HepG2 (cell line): Measurements from ENCODE around the gene RABEP2. TPM values are rescaled to one million over a fixed set of nuclear protein-coding genes. Genes with fewer than 3 reads are reported as not detected.
A peak's percentile ranks its signal among the peaks of the same experiment; 100 is the strongest.

Source experiments
- GPN1 ChIP-seq: sonication (generic); formaldehyde crosslinking; IDR thresholded peaks from 2 replicates; pipeline ENCODE4 v1.5.1; 2020; ENCODE audit warnings: missing genetic modification reagents, borderline replicate concordance
- MED8 ChIP-seq: sonication (generic); formaldehyde crosslinking; IDR thresholded peaks from 2 replicates; pipeline ENCODE4 v1.8.1; 2023; ENCODE audit warnings: mild to moderate bottlenecking, missing genetic modification reagents; ENCODE audit not compliant: insufficient replicate concordance
- MYC ChIP-seq: sonication (generic); formaldehyde crosslinking; IDR thresholded peaks from 2 replicates; pipeline ENCODE4 v1.9.0; 2021; ENCODE audit warnings: missing genetic modification reagents, borderline replicate concordance
- NFAT5 ChIP-seq: sonication (generic); formaldehyde crosslinking; IDR thresholded peaks from 2 replicates; pipeline ENCODE4 v1.4.0; 2020; ENCODE audit warnings: missing genetic modification reagents
- NFIC ChIP-seq: IDR thresholded peaks from 2 replicates; pipeline ENCODE4 v1.6.1; 2012; ENCODE audit warnings: mild to moderate bottlenecking, low read length, inconsistent platforms
- RBFOX2 ChIP-seq: fragments of 200-400 bp; formaldehyde crosslinking; IDR thresholded peaks from 2 replicates; pipeline ENCODE4 v1.6.1; 2017; ENCODE audit warnings: low read depth, mild to moderate bottlenecking, low read length
- SNAPC2 ChIP-seq: sonication (generic); formaldehyde crosslinking; IDR thresholded peaks from 2 replicates; pipeline ENCODE4 v1.8.1; 2022; ENCODE audit warnings: mild to moderate bottlenecking, missing genetic modification reagents
- SRSF1 ChIP-seq: fragments of 200-400 bp; formaldehyde crosslinking; optimal IDR thresholded peaks from 2 replicates; pipeline ENCODE3; 2017; ENCODE audit warnings: mild to moderate bottlenecking, low read depth, low read length, moderate library complexity
- ZBTB38 ChIP-seq: sonication (generic); formaldehyde crosslinking; IDR thresholded peaks from 2 replicates; pipeline ENCODE4 v1.5.1; 2020; ENCODE audit warnings: mild to moderate bottlenecking, missing genetic modification reagents
- ZBTB42 ChIP-seq: sonication (generic); formaldehyde crosslinking; IDR thresholded peaks from 2 replicates; pipeline ENCODE4 v1.5.0; 2020; ENCODE audit warnings: mild to moderate bottlenecking, missing genetic modification reagents
- ZBTB7A ChIP-seq: sonication (generic); formaldehyde crosslinking; IDR thresholded peaks from 2 replicates; pipeline ENCODE4 v1.8.0; 2022; ENCODE audit warnings: mild to moderate bottlenecking, missing genetic modification reagents
- ZFX ChIP-seq: sonication (generic); formaldehyde crosslinking; IDR thresholded peaks from 2 replicates; pipeline ENCODE4 v1.4.0; 2020; ENCODE audit warnings: mild to moderate bottlenecking, low read depth, missing genetic modification reagents, moderate library complexity
- ZNF180 ChIP-seq: sonication (generic); formaldehyde crosslinking; IDR thresholded peaks from 2 replicates; pipeline ENCODE4 v1.4.0; 2020; ENCODE audit warnings: low read depth, missing genetic modification reagents, borderline replicate concordance
- ZNF224 ChIP-seq: sonication (generic); formaldehyde crosslinking; IDR thresholded peaks from 2 replicates; pipeline ENCODE4 v1.5.0; 2020; ENCODE audit warnings: mild to moderate bottlenecking, missing genetic modification reagents
- ZNF441 ChIP-seq: sonication (generic); formaldehyde crosslinking; IDR thresholded peaks from 2 replicates; pipeline ENCODE4 v1.7.0; 2021; ENCODE audit warnings: missing genetic modification reagents, borderline replicate concordance
- ZNF597 ChIP-seq: sonication (generic); formaldehyde crosslinking; IDR thresholded peaks from 2 replicates; pipeline ENCODE4 v1.5.0; 2020; ENCODE audit warnings: missing genetic modification reagents
- ZNF687 ChIP-seq: sonication (generic); formaldehyde crosslinking; IDR thresholded peaks from 2 replicates; pipeline ENCODE4 v1.5.1; 2020; ENCODE audit warnings: mild to moderate bottlenecking, missing genetic modification reagents, moderate library complexity
- ZNF724P ChIP-seq: sonication (generic); formaldehyde crosslinking; IDR thresholded peaks from 2 replicates; pipeline ENCODE4 v1.8.0; 2022; ENCODE audit warnings: missing genetic modification reagents, borderline replicate concordance
- polyA plus RNA-seq, 8 experiments: library from polyadenylated mRNA; depleted of rRNA in 3 of 8; stranded (reverse) in 7 of 8; unstranded in 1 of 8; fragments of >200 nt; fragmentation: Illumina TruSeq in 4 of 8; extraction: Trizol in 4 of 8; gene quantifications; 2 replicates each; pipeline versions ENCODE4 v1.2.1 to v1.2.3, GENCODE V29; 2011 to 2016; ENCODE audit warnings: low read depth in 4 of 8, missing spikeins in 1 of 8, mixed read lengths in 1 of 8; ENCODE audit not compliant: insufficient read depth in 1 of 8
- total RNA-seq, 5 experiments: library from RNA; depleted of rRNA; stranded (reverse); fragments of >200 nt; fragmentation: Illumina TruSeq; extraction: Trizol; gene quantifications; 2 replicates each; pipeline ENCODE4 v1.2.3, GENCODE V29; 2016; ENCODE audit warnings: low read depth in 1 of 5

Gene RABEP2
- total and polyA plus RNA-seq, 2 of the 13 experiments (the other 11 are each of a cell fraction or from before 2014, with no cell fraction given), result 10.8 to 18.4 TPM

GRCh38 chr16:28936784-28937155 is 11.7 kb upstream of the RABEP2 start (continued):
- no peak for TF ChIP-seq NFAT5 (CRISPR knock-in tag)
- peak; percentile 30 for TF ChIP-seq MED8 (CRISPR knock-in tag)
- TF ChIP-seq ZBTB42 (CRISPR knock-in tag), result no peak
- peak; percentile 34; the same call in 1 of the 2 replicates for TF ChIP-seq MYC (CRISPR knock-in tag)
- peak; percentile 50; the same call in 1 of the 2 replicates for TF ChIP-seq ZBTB38 (CRISPR knock-in tag)
- TF ChIP-seq ZFX, result peak; percentile 74
- TF ChIP-seq ZNF597 (CRISPR knock-in tag), result no peak
- TF ChIP-seq ZNF224 (CRISPR knock-in tag), result no peak
- TF ChIP-seq RBFOX2, result no peak
- no peak for TF ChIP-seq ZNF724P (CRISPR knock-in tag)
- TF ChIP-seq SNAPC2, result no peak
- TF ChIP-seq ZBTB7A (CRISPR knock-in tag), result peak; percentile 53; the same call in 1 of the 2 replicates
- no peak for TF ChIP-seq ZNF180 (CRISPR knock-in tag)
- TF ChIP-seq ZNF441 (CRISPR knock-in tag), result peak; percentile 22; the same call in 1 of the 2 replicates
- no peak for TF ChIP-seq NFIC
- peak; percentile 25; the same call in 1 of the 2 replicates for TF ChIP-seq ZNF687 (CRISPR knock-in tag)
- peak; percentile 49 for TF ChIP-seq SRSF1
- TF ChIP-seq GPN1 (CRISPR knock-in tag), result no peak
